Measurements from ENCODE around the gene MNX1.

Gene MNX1

GRCh38 chr7:157005456-157006204 is 4.8 kb downstream of the MNX1 start:
- H3K4me3 Mint-ChIP-seq, result no peak overlapping the region
- no peaks in the 10 kb centered on the region for H3K36me3 Mint-ChIP-seq (ENCODE audit: low read depth)
- peak overlapping the region; percentile 52 for H3K27ac Mint-ChIP-seq
- no peaks in the 10 kb centered on the region for H3K9me3 Mint-ChIP-seq
- no peak for DNase-seq (ENCODE audit: low spot score)
- peaks cover 76% of the 10 kb centered on the region for H3K27me3 Mint-ChIP-seq (ENCODE audit: low read depth)
- H3K4me1 Mint-ChIP-seq (ENCODE audit: low read depth), result peaks cover 14% of the 10 kb centered on the region

GRCh38 chr7:157004521-157005455 is 5.7 kb downstream of the MNX1 start:
- Mint-ChIP-seq H3K27me3 (ENCODE audit: low read depth) (peaks cover 80% of the 10 kb centered on the region), H3K36me3 (ENCODE audit: low read depth) (no peaks in the 10 kb centered on the region), H3K4me1 (ENCODE audit: low read depth) (peaks cover 15% of the 10 kb centered on the region), H3K9me3 (no peaks in the 10 kb centered on the region), H3K4me3 (peak overlapping the region; percentile 12), H3K27ac (peak overlapping the region; percentile 68)
- DNase-seq (ENCODE audit: low spot score), result no peak

- no peak overlapping the region for H3K4me3 Mint-ChIP-seq
- peaks cover 12% of the 10 kb centered on the region for H3K4me1 Mint-ChIP-seq (ENCODE audit: low read depth)
- no peaks in the 10 kb centered on the region for H3K36me3 Mint-ChIP-seq (ENCODE audit: low read depth)
- H3K9me3 Mint-ChIP-seq, result no peaks in the 10 kb centered on the region
- DNase-seq (ENCODE audit: low spot score), result no peak
- peak overlapping the region; percentile 31 for H3K27ac Mint-ChIP-seq
- H3K27me3 Mint-ChIP-seq (ENCODE audit: low read depth), result peaks cover 79% of the 10 kb centered on the region
These were observed 6.5 kb downstream of the MNX1 start for GRCh38 chr7:157003756-157004520.

GRCh38 chr7:157003445-157003755 is 7.1 kb downstream of the MNX1 start:
- peaks cover 12% of the 10 kb centered on the region for H3K4me1 Mint-ChIP-seq (ENCODE audit: low read depth)

GRCh38 chr7:157002819-157003421 is 7.5 kb downstream of the MNX1 start:
- H3K27ac Mint-ChIP-seq, result no peak overlapping the region
- no peaks in the 10 kb centered on the region for H3K36me3 Mint-ChIP-seq (ENCODE audit: low read depth)
- H3K27me3 Mint-ChIP-seq (ENCODE audit: low read depth), result peaks cover 80% of the 10 kb centered on the region
- H3K4me3 Mint-ChIP-seq, result no peak overlapping the region
- no peak for DNase-seq (ENCODE audit: low spot score)
- H3K4me1 Mint-ChIP-seq (ENCODE audit: low read depth), result peaks cover 12% of the 10 kb centered on the region
- H3K9me3 Mint-ChIP-seq, result no peaks in the 10 kb centered on the region

More at GRCh38 chr7:157003445-157003755, 7.1 kb downstream of the MNX1 start:
- peaks cover 80% of the 10 kb centered on the region for H3K27me3 Mint-ChIP-seq (ENCODE audit: low read depth)
- H3K36me3 Mint-ChIP-seq (ENCODE audit: low read depth), result no peaks in the 10 kb centered on the region
- no peak overlapping the region for H3K27ac Mint-ChIP-seq
- no peak for DNase-seq (ENCODE audit: low spot score)
- H3K4me3 Mint-ChIP-seq, result no peak overlapping the region
- no peaks in the 10 kb centered on the region for H3K9me3 Mint-ChIP-seq

- Mint-ChIP-seq H3K36me3 (ENCODE audit: low read depth) (no peaks in the 10 kb centered on the region), H3K27me3 (ENCODE audit: low read depth) (peaks cover 80% of the 10 kb centered on the region), H3K4me3 (peak overlapping the region; percentile 38), H3K9me3 (no peaks in the 10 kb centered on the region), H3K27ac (peak overlapping the region; percentile 49), H3K4me1 (ENCODE audit: low read depth) (peaks cover 12% of the 10 kb centered on the region)
- no peak for DNase-seq (ENCODE audit: low spot score)
These were observed 8.3 kb downstream of the MNX1 start for GRCh38 chr7:157001920-157002818.

GRCh38 chr7:157000741-157001653 is 9.5 kb downstream of the MNX1 start:
- peak overlapping the region; percentile 3 for H3K27ac Mint-ChIP-seq
- H3K4me3 Mint-ChIP-seq, result peak overlapping the region; percentile 52
- H3K27me3 Mint-ChIP-seq (ENCODE audit: low read depth), result peaks cover 80% of the 10 kb centered on the region
- peaks cover 12% of the 10 kb centered on the region for H3K4me1 Mint-ChIP-seq (ENCODE audit: low read depth)
- no peaks in the 10 kb centered on the region for H3K36me3 Mint-ChIP-seq (ENCODE audit: low read depth)
- DNase-seq (ENCODE audit: low spot score), result no peak
- H3K9me3 Mint-ChIP-seq, result no peaks in the 10 kb centered on the region

- H3K9me3 Mint-ChIP-seq, result no peaks in the 10 kb centered on the region
- no peak overlapping the region for H3K27ac Mint-ChIP-seq
- H3K36me3 Mint-ChIP-seq (ENCODE audit: low read depth), result no peaks in the 10 kb centered on the region
- H3K4me3 Mint-ChIP-seq, result peak overlapping the region; percentile 68
- peaks cover 12% of the 10 kb centered on the region for H3K4me1 Mint-ChIP-seq (ENCODE audit: low read depth)
- DNase-seq (ENCODE audit: low spot score), result no peak
- H3K27me3 Mint-ChIP-seq (ENCODE audit: low read depth), result peaks cover 81% of the 10 kb centered on the region
These were observed 10.3 kb downstream of the MNX1 start for GRCh38 chr7:156999958-157000726.

- Mint-ChIP-seq H3K9me3 (no peaks in the 10 kb centered on the region), H3K36me3 (ENCODE audit: low read depth) (no peaks in the 10 kb centered on the region), H3K4me1 (ENCODE audit: low read depth) (peaks cover 12% of the 10 kb centered on the region), H3K27ac (no peak overlapping the region), H3K27me3 (ENCODE audit: low read depth) (peaks cover 74% of the 10 kb centered on the region), H3K4me3 (no peak overlapping the region)
- DNase-seq (ENCODE audit: low spot score), result no peak
These were observed 11.2 kb downstream of the MNX1 start for GRCh38 chr7:156998988-156999957.

- no peak overlapping the region for H3K4me3 Mint-ChIP-seq
- H3K36me3 Mint-ChIP-seq (ENCODE audit: low read depth), result no peaks in the 10 kb centered on the region
- H3K9me3 Mint-ChIP-seq, result no peaks in the 10 kb centered on the region
- H3K27me3 Mint-ChIP-seq (ENCODE audit: low read depth), result peaks cover 45% of the 10 kb centered on the region
- no peaks in the 10 kb centered on the region for H3K4me1 Mint-ChIP-seq (ENCODE audit: low read depth)
- DNase-seq (ENCODE audit: low spot score), result no peak
- H3K27ac Mint-ChIP-seq, result no peak overlapping the region
These were observed 16.0 kb downstream of the MNX1 start for GRCh38 chr7:156994417-156994816.

- no peak overlapping the region for H3K27ac Mint-ChIP-seq
- H3K36me3 Mint-ChIP-seq (ENCODE audit: low read depth), result no peaks in the 10 kb centered on the region
- no peak overlapping the region for H3K4me3 Mint-ChIP-seq
- no peaks in the 10 kb centered on the region for H3K4me1 Mint-ChIP-seq (ENCODE audit: low read depth)
- DNase-seq (ENCODE audit: low spot score), result no peak
- H3K27me3 Mint-ChIP-seq (ENCODE audit: low read depth), result peaks cover 39% of the 10 kb centered on the region
- H3K9me3 Mint-ChIP-seq, result no peaks in the 10 kb centered on the region
These were observed 16.6 kb downstream of the MNX1 start for GRCh38 chr7:156993925-156994235.
